ENCODE results near the gene DCDC2C. TPM values are rescaled to one million over a fixed set of nuclear protein-coding genes. Genes with fewer than 3 reads are reported as not detected.

Gene DCDC2C
- total RNA-seq, 1 donor from 2014 or later = not detected

DNA sequence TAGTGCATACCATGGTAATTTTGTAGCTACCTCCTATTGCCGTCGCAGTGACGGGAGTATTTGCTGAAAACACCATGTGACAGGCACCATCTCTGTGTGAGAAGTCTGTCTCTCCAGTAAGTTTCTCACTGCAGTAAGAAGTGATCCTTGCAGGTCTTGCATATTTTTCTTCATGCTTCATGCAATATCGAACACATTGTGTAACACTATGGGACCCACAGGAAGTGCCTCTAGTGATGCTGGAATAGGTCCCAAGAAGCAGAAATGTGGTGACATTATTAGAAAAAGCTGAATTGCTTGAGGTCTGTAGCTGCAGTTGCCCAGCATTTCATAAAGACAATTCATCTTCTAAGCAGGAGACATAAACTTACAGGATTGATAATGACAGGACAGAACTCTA, 167.6 kb downstream of the DCDC2C start:
- Histone ChIP-seq H3K4me1 (no peaks in the 10 kb centered on the region), H3F3A (ENCODE audit: low read depth) (no peaks in the 10 kb centered on the region), H3K36me3 (no peaks in the 10 kb centered on the region), H3K9me3 (ENCODE audit: low read depth) (no peaks in the 10 kb centered on the region), H3K9ac (no peak overlapping the region), H2AFZ (replicated peaks) (no peak overlapping the region), H3K4me3 (no peak overlapping the region), H3K4me2 (no peak overlapping the region), H4K20me1 (ENCODE audit: low read depth) (no peaks in the 10 kb centered on the region), H3K27me3 (no peaks in the 10 kb centered on the region), H3K27ac (no peak overlapping the region), H3K79me2 (ENCODE audit: low read depth) (no peaks in the 10 kb centered on the region)
- Mint-ChIP-seq H3K27me3 (ENCODE audit: insufficient read depth, low read depth) (peaks cover 11% of the 10 kb centered on the region), H3K9me3 (peaks cover 2% of the 10 kb centered on the region), H3K27ac (no peak overlapping the region), H3K4me3 (no peak overlapping the region), H3K4me1 (no peaks in the 10 kb centered on the region), H3K36me3 (no peaks in the 10 kb centered on the region)
- no peak for DNase-seq (ENCODE audit: low spot score)
- TF ChIP-seq EZH2 (IDR thresholded peaks at IDR 0.05) = no peak
- TF ChIP-seq EZH2phosphoT487 (IDR thresholded peaks at IDR 0.05) = no peak
- TF ChIP-seq, protein P1, sequence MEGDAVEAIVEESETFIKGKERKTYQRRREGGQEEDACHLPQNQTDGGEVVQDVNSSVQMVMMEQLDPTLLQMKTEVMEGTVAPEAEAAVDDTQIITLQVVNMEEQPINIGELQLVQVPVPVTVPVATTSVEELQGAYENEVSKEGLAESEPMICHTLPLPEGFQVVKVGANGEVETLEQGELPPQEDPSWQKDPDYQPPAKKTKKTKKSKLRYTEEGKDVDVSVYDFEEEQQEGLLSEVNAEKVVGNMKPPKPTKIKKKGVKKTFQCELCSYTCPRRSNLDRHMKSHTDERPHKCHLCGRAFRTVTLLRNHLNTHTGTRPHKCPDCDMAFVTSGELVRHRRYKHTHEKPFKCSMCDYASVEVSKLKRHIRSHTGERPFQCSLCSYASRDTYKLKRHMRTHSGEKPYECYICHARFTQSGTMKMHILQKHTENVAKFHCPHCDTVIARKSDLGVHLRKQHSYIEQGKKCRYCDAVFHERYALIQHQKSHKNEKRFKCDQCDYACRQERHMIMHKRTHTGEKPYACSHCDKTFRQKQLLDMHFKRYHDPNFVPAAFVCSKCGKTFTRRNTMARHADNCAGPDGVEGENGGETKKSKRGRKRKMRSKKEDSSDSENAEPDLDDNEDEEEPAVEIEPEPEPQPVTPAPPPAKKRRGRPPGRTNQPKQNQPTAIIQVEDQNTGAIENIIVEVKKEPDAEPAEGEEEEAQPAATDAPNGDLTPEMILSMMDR (IDR thresholded peaks at IDR 0.05) = no peak

DNA sequence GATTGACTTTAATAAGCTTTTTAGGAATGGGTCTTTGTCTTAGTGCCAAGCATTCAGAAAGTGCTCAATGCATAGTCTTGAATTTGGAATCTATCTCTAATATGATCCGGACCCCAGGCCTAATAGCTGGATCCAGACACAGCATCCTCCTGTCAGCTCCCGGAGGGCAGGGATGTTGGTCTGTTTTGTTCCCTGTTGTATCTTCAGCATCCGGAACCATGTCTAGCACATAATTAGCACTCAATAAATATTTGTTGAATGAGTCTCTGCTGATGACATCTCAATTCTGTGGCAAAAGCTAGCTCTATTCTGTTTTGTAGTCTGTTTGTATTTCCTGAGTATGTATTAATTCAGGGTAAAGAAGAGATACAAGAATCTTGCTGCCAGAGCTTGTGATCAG, 169.1 kb downstream of the DCDC2C start:
- Histone ChIP-seq H3K9me3 (ENCODE audit: low read depth) (no peaks in the 10 kb centered on the region), H3K4me3 (no peak overlapping the region), H3K27ac (no peak overlapping the region), H3F3A (ENCODE audit: low read depth) (no peaks in the 10 kb centered on the region), H2AFZ (replicated peaks) (no peak overlapping the region), H3K79me2 (ENCODE audit: low read depth) (no peaks in the 10 kb centered on the region), H3K4me1 (no peaks in the 10 kb centered on the region), H3K27me3 (no peaks in the 10 kb centered on the region), H3K4me2 (no peak overlapping the region), H4K20me1 (ENCODE audit: low read depth) (no peaks in the 10 kb centered on the region), H3K36me3 (no peaks in the 10 kb centered on the region), H3K9ac (no peak overlapping the region)
- DNase-seq (ENCODE audit: low spot score) = no peak
- peaks cover 2% of the 10 kb centered on the region for H3K9me3 Mint-ChIP-seq
- H3K27me3 Mint-ChIP-seq (ENCODE audit: insufficient read depth, low read depth) = peaks cover 11% of the 10 kb centered on the region
- H3K36me3 Mint-ChIP-seq = no peaks in the 10 kb centered on the region
- no peak overlapping the region for H3K27ac Mint-ChIP-seq
- no peak overlapping the region for H3K4me3 Mint-ChIP-seq
- TF ChIP-seq, protein P1 (IDR thresholded peaks at IDR 0.05) = no peak
- no peak for TF ChIP-seq EZH2 (IDR thresholded peaks at IDR 0.05)
- no peak for TF ChIP-seq EZH2phosphoT487 (IDR thresholded peaks at IDR 0.05)
- H3K4me1 Mint-ChIP-seq = no peaks in the 10 kb centered on the region

DNA sequence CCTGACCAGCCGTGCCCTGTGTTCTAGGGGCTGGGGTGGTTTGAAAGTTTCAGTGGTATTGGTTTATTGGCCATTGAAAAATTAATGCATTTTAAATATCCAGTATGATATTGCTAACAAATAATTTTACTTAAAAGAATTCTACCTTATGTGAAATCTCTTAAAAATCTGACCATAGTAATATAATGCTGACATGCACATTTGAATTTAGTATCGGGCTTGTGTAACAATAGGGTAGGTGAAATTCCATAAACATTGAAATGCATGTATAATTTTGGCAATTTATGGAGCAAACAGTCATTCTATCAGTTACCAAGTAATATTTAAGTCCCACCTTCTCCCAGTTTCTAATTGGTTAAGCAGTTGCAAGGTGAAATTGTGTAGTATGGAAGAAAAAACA, 170.5 kb downstream of the DCDC2C start:
- Histone ChIP-seq H3K27me3 (no peaks in the 10 kb centered on the region), H4K20me1 (ENCODE audit: low read depth) (no peaks in the 10 kb centered on the region), H3K4me1 (no peaks in the 10 kb centered on the region), H3K4me2 (no peak overlapping the region), H3K27ac (no peak overlapping the region), H3K79me2 (ENCODE audit: low read depth) (no peaks in the 10 kb centered on the region), H3K36me3 (no peaks in the 10 kb centered on the region), H3K4me3 (no peak overlapping the region), H3K9me3 (ENCODE audit: low read depth) (no peaks in the 10 kb centered on the region), H3K9ac (no peak overlapping the region), H3F3A (ENCODE audit: low read depth) (no peaks in the 10 kb centered on the region), H2AFZ (replicated peaks) (no peak overlapping the region)
- H3K4me1 Mint-ChIP-seq = no peaks in the 10 kb centered on the region
- no peaks in the 10 kb centered on the region for H3K36me3 Mint-ChIP-seq
- H3K4me3 Mint-ChIP-seq = no peak overlapping the region
- no peak for TF ChIP-seq EZH2 (IDR thresholded peaks at IDR 0.05)
- TF ChIP-seq, protein P1 (IDR thresholded peaks at IDR 0.05) = no peak
- TF ChIP-seq EZH2phosphoT487 (IDR thresholded peaks at IDR 0.05) = no peak
- peaks cover 2% of the 10 kb centered on the region for H3K9me3 Mint-ChIP-seq
- DNase-seq (ENCODE audit: low spot score) = no peak
- H3K27me3 Mint-ChIP-seq (ENCODE audit: insufficient read depth, low read depth) = peaks cover 9% of the 10 kb centered on the region
- H3K27ac Mint-ChIP-seq = no peak overlapping the region

Measured in neural progenitor cell (in vitro differentiated cells).